ENCODE results near the gene EMID1.
"Not testable (repeated sequence)": the region's sequence is repeated elsewhere in the genome, so short reads cannot be mapped to it uniquely, and the experiment has no call there.

The EMID1 gene

DNA sequence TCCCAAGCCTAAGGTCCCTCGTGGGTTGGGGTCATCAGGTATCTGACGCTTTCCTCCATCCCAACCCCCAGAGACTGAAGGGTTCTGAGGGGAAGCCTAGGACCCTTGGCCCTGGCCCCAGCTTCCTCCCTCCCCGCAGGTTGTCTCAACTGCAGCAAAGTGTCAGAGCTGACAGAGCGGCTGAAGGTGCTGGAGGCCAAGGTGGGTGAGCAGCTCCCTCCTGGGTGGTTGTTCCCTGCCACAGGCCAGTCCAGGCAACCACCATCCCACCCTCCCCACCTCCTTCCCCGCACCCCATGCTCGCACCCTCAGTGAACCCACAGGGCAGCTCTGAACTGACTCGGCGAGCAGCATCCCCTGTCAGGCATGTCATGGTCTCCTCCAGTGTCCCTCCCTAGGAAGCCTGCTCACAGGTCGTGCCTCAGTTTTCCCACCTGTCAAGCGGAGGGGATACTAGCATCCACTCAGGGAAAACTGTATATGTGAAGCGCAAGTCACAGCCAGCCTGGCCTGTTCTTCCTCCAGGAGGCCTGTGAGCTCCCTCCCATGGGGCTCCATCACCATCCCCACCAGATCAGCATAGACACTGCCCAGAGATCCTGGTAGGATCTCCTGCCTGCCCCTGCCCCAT lies 20.8 kb downstream of the EMID1 start:
- Histone ChIP-seq H3K27me3 (ENCODE audit: control insufficient read depth, insufficient read depth, low read length) (no peaks in the 10 kb centered on the region), H3K27ac (ENCODE audit: low read length) (no peak overlapping the region), H3K9ac (ENCODE audit: low read length) (no peak overlapping the region), H3K4me3 (ENCODE audit: low read length) (no peak overlapping the region), H3K36me3 (ENCODE audit: control insufficient read depth, low read depth, low read length) (no peaks in the 10 kb centered on the region), H3K4me1 (ENCODE audit: control insufficient read depth, low read depth, low read length) (no peaks in the 10 kb centered on the region), H3K9me3 (ENCODE audit: control insufficient read depth, low read depth, low read length) (no peaks in the 10 kb centered on the region)

DNA sequence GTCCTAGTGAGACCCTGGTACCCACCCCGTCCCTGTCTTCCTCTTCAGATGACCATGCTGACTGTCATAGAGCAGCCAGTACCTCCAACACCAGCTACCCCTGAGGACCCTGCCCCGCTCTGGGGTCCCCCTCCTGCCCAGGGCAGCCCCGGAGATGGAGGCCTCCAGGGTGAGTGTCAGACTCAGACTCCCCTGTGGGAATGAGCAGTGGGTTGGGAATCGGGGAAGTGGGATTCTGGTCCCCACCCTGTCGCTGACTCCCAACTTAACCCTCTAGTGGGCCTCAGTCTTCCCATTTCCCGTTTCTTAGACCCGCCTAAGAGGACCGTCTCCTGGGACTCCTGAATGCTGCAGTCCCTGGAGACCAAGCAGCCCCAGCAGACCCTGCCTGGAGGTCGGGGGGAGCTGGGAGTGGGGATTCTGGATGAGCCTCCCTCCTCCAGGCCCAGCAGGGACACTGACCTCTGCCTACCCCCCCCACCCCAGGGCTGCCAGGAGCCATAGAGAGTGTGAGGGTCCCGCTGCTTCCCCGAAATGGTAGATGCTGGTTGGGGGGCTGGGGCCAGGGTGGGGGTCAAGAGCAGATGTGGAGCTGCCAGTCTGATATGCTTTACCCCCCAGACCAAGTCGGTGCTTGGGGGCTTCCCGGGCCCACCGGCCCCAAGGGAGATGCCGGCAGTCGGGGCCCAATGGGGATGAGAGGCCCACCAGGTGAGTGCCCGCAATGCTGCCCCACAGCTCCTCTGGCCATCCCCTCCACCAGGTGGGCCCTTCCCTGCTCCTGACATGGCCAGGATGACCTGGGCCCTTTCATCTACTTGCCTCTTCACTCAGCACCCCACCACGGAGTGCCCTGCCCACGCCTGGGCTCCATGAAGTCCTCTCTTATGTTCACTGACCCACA lies 25.5 kb downstream of the EMID1 start:
- H3K36me3 ChIP-seq (ENCODE audit: control insufficient read depth, low read depth, low read length), result no peaks in the 10 kb centered on the region
- no peak overlapping the region for H3K4me3 ChIP-seq (ENCODE audit: low read length)
- no peaks in the 10 kb centered on the region for H3K9me3 ChIP-seq (ENCODE audit: control insufficient read depth, low read depth, low read length)

DNA sequence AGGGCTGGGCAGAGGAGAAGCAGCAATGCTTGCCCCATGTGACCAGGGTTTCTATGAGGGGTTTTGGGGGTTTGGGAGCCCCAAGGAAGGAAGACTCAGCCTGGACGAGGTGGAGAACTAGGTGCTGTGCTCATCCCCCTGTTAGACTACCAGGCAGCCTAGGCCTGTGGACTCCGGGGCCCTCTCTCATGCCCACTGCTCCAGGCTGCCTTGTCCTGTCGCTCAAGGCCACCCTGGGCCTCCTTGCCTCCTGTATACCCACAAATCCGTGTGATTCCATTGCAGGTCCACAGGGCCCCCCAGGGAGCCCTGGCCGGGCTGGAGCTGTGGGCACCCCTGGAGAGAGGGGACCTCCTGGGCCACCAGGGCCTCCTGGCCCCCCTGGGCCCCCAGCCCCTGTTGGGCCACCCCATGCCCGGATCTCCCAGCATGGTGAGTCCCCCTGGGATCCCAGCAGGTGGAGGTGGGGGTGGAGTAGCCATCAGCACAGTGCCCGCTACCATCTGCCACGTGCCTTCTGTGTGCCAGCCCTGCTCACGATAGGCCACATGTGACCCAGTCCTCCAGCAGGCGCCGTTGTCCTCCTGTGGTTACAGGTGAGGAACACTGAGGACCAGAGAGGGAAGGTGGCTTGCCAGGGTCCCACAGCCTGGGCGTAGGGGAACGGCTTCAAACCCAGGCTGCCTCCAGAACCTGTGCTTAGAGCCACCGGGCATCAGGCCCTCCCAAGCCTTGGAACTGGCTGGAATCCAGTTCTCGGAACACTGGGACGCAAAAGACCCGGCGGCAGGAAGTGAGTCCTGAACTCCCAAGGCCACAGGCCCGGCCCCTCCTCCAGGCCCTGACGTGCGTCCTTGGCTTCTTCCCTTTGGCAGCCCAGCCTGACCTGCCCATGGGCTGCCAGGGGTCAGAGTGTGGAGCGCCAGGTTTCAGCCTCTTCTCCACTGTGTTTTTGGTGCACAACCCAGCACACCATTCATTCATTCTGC lies 26.6 kb downstream of the EMID1 start:
- no peaks in the 10 kb centered on the region for H3K27me3 ChIP-seq (ENCODE audit: control insufficient read depth, insufficient read depth, low read length)
- no peak overlapping the region for H3K4me3 ChIP-seq (ENCODE audit: low read length)
- no peak overlapping the region for H3K27ac ChIP-seq (ENCODE audit: low read length)
- no peaks in the 10 kb centered on the region for H3K9me3 ChIP-seq (ENCODE audit: control insufficient read depth, low read depth, low read length)
- H3K9ac ChIP-seq (ENCODE audit: low read length), result no peak overlapping the region
- no peaks in the 10 kb centered on the region for H3K36me3 ChIP-seq (ENCODE audit: control insufficient read depth, low read depth, low read length)
- no peaks in the 10 kb centered on the region for H3K4me1 ChIP-seq (ENCODE audit: control insufficient read depth, low read depth, low read length)

More for the DNA sequence above, 25.5 kb downstream of the EMID1 start:
- no peaks in the 10 kb centered on the region for H3K4me1 ChIP-seq (ENCODE audit: control insufficient read depth, low read depth, low read length)
- no peaks in the 10 kb centered on the region for H3K27me3 ChIP-seq (ENCODE audit: control insufficient read depth, insufficient read depth, low read length)
- no peak overlapping the region for H3K9ac ChIP-seq (ENCODE audit: low read length)
- no peak overlapping the region for H3K27ac ChIP-seq (ENCODE audit: low read length)

DNA sequence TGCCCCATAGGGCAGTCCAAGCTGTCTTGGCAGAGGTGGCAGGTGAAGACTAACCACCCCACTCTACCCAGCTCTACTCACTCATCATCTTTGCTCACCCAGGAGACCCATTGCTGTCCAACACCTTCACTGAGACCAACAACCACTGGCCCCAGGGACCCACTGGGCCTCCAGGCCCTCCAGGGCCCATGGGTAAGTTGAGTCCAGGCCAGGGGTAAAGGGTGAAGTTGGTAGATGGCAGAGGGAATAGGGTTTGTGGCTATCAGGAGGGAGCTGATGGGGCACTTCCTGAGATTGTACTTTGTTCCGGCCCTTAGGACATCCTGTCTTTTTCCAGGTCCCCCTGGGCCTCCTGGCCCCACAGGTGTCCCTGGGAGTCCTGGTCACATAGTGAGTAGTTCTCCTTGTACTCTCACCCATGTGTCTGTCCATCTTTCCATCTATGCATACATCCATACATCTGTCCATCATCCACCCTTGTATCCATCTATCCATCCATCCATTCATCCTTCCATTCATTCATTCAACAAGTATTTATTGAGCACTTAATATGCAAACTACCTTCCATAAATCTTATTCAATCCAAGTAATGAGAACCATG lies 27.7 kb downstream of the EMID1 start:
- no peaks in the 10 kb centered on the region for H3K27me3 ChIP-seq (ENCODE audit: control insufficient read depth, insufficient read depth, low read length)
- H3K4me3 ChIP-seq (ENCODE audit: low read length), result no peak overlapping the region
- H3K4me1 ChIP-seq (ENCODE audit: control insufficient read depth, low read depth, low read length), result no peaks in the 10 kb centered on the region
- no peaks in the 10 kb centered on the region for H3K36me3 ChIP-seq (ENCODE audit: control insufficient read depth, low read depth, low read length)
- H3K27ac ChIP-seq (ENCODE audit: low read length), result no peak overlapping the region
- no peaks in the 10 kb centered on the region for H3K9me3 ChIP-seq (ENCODE audit: control insufficient read depth, low read depth, low read length)
- no peak overlapping the region for H3K9ac ChIP-seq (ENCODE audit: low read length)

DNA sequence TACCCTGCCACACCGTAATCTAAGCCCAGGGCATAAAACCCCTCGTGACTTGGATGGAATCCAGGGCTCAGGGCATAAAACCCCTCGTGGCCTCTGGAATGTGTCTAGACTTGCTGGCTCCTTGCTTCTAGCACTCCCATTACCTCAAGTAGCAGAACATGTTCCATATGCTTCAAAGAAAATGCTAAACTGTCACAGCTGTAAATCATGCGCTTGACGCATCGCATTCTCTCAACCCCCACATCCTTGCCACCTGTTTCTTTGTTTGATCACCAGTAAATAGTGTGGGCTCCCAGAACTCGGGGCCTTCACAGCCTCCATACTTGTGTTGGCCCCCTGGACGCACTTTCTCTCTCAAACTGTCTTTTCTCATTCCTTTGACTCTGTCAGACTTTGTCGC lies 34.8 kb downstream of the EMID1 start:
- H3K4me1 ChIP-seq (ENCODE audit: control insufficient read depth, low read depth, low read length); H3K9ac ChIP-seq (ENCODE audit: low read length); H3K27me3 ChIP-seq (ENCODE audit: control insufficient read depth, insufficient read depth, low read length); H3K4me3 ChIP-seq (ENCODE audit: low read length); H3K27ac ChIP-seq (ENCODE audit: low read length); H3K36me3 ChIP-seq (ENCODE audit: control insufficient read depth, low read depth, low read length); H3K9me3 ChIP-seq (ENCODE audit: control insufficient read depth, low read depth, low read length): not testable (repeated sequence)

DNA sequence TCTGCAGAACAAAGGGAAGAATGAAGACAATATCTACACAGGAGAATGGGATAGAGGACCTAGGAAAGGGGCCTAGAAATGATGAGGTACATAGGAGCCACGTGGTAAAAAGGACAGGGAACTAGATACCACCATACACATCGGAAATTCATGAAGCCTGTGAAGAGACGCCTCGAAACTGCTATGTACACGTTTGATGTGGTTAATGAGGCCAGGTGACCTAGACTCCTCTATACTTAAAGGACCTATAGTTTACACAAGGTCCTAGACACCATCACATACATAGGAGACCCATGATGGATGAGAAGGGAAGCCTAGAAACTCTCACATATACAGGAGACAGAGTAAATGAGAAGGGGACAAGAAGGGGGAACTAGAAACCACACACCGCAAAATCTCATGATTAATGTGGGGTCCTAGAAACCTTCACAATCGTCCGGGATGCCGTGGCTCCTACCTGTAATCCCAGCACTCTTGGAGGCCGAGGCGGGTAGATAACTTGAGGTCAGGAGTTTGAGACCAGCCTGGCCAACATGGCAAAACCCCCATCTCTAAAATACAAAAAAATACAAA lies 38.3 kb downstream of the EMID1 start:
- Histone ChIP-seq H3K9me3 (ENCODE audit: control insufficient read depth, low read depth, low read length) (no peaks in the 10 kb centered on the region), H3K4me3 (ENCODE audit: low read length) (no peak overlapping the region), H3K27me3 (ENCODE audit: control insufficient read depth, insufficient read depth, low read length) (no peaks in the 10 kb centered on the region), H3K9ac (ENCODE audit: low read length) (no peak overlapping the region), H3K36me3 (ENCODE audit: control insufficient read depth, low read depth, low read length) (no peaks in the 10 kb centered on the region), H3K4me1 (ENCODE audit: control insufficient read depth, low read depth, low read length) (no peaks in the 10 kb centered on the region), H3K27ac (ENCODE audit: low read length) (no peak overlapping the region)

DNA sequence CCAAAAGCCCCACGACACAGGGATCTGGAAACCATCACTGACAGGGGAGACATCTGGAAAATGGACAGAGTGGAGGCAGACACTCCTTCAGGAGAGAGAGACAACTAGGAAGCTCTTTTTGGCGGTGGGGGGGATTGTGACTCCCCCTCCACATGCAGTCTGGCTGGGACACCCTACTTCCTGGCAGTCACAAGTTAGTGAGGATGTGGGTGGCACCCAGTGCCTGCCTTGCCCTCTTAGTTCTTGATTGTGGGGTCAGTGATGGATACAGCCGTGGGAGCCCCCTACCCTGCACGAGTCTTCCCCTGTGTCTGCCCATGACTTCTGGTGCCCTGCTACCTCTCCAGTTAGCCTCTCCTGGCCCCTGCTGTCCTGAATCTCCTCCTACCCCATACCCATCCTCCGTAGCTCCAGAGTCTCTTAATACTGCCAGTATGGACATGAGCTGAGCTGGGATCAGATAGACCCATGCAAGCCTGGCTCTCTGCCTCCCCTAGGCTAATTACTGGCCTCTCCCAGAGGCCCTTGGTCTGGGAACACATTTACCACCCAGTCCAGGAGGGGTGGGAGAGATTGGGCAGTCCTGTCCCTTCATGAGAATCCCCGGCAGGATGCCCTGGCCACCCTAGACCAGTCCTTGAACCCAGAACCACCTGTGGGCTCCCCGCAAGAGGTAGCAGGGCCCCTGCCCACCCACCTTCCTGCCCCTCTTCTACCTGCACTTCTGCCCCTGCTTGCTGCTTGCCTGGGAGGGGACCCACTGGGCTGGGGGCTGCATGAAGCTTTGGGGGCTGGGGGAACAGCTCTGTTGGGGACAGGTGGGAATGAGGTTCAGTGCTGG lies 39.3 kb downstream of the EMID1 start:
- H3K27ac ChIP-seq (ENCODE audit: low read length), result no peak overlapping the region

DNA sequence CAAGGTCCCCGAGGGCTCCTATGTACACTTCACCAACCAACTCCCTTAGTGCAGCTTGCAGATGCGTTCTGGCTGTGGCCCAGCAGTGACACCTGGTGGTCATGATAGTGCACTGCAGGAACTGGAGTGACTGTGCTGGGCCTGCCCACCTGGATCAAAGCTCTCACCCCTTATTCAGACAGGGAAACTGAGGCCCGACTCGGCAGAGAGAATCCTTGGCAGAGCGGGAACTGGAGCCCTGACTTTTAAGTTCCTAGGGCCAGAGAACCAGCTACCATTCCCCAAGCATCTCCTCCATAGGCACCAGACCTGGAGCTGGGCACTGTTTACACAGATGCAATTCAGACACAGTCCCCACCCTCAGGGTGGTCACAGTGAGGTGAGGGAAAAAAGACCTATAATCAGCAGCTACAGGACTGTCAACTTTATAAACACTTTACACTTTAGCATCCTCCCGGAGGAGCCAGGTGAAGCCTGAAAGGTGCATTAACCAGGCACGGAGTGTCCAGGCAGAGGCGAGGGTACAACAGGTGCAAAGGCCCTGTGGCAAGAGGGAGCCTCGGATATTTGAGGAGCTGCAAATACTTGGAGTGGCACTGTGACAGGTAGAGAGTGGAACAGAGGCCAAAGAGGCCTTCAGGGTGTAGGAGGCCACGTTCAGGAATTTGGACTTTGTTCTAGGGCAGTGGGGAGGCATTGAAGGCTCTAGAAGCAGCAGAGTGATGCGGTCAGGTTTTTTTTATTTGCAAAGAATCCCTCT lies 40.1 kb downstream of the EMID1 start:
- Histone ChIP-seq H3K27me3 (ENCODE audit: control insufficient read depth, insufficient read depth, low read length) (no peaks in the 10 kb centered on the region), H3K4me1 (ENCODE audit: control insufficient read depth, low read depth, low read length) (no peaks in the 10 kb centered on the region), H3K4me3 (ENCODE audit: low read length) (no peak overlapping the region), H3K9ac (ENCODE audit: low read length) (no peak overlapping the region), H3K27ac (ENCODE audit: low read length) (no peak overlapping the region), H3K36me3 (ENCODE audit: control insufficient read depth, low read depth, low read length) (no peaks in the 10 kb centered on the region), H3K9me3 (ENCODE audit: control insufficient read depth, low read depth, low read length) (no peaks in the 10 kb centered on the region)

More for the DNA sequence above, 39.3 kb downstream of the EMID1 start:
- Histone ChIP-seq H3K4me1 (ENCODE audit: control insufficient read depth, low read depth, low read length) (no peaks in the 10 kb centered on the region), H3K9ac (ENCODE audit: low read length) (no peak overlapping the region), H3K4me3 (ENCODE audit: low read length) (no peak overlapping the region), H3K9me3 (ENCODE audit: control insufficient read depth, low read depth, low read length) (no peaks in the 10 kb centered on the region), H3K27me3 (ENCODE audit: control insufficient read depth, insufficient read depth, low read length) (no peaks in the 10 kb centered on the region), H3K36me3 (ENCODE audit: control insufficient read depth, low read depth, low read length) (no peaks in the 10 kb centered on the region)

DNA sequence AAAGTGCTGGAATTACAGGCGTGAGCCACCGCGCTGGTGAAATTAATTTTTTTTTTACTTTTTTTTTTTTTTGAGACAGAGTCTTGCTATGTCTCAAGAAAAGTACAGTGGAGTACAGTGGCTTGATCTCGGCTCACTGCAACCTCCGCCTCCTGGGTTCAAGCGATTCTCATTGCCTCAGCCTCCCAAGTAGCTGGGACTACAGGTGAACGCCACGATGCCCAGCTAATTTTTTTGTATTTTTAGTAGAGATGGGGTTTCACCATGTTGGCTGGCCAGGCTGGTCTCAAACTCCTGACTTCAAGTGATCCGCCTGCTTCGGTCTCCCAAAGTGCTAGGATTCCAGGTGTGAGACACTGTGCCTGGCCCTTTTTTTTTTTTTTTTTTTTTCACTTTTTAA lies 42.2 kb downstream of the EMID1 start:
- not testable (repeated sequence) for H3K4me3 ChIP-seq (ENCODE audit: low read length); H3K9me3 ChIP-seq (ENCODE audit: control insufficient read depth, low read depth, low read length); H3K4me1 ChIP-seq (ENCODE audit: control insufficient read depth, low read depth, low read length); H3K27ac ChIP-seq (ENCODE audit: low read length); H3K36me3 ChIP-seq (ENCODE audit: control insufficient read depth, low read depth, low read length); H3K27me3 ChIP-seq (ENCODE audit: control insufficient read depth, insufficient read depth, low read length); H3K9ac ChIP-seq (ENCODE audit: low read length)

DNA sequence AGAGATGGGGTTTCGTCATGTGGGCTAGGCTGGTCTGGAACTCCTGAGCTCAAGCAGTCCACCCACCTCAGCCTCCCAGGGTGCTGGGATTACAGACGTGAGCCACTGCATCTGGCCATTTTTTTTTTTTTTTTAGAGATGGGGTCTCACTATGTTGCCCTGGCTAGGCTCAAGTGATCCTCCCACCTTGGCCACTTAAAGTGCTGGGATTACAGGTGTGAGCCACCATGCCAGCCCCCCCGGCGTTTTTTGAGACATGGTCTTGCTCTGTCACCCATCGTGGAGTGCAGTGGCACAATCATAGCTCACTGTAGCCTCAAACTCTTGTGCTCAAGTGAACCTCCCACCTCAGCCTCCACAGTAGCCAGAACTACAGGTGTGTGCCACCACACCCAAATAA lies 45.6 kb downstream of the EMID1 start:
- Histone ChIP-seq H3K9me3 (ENCODE audit: control insufficient read depth, low read depth, low read length) (no peaks in the 10 kb centered on the region), H3K4me3 (ENCODE audit: low read length) (no peak overlapping the region), H3K36me3 (ENCODE audit: control insufficient read depth, low read depth, low read length) (no peaks in the 10 kb centered on the region), H3K27ac (ENCODE audit: low read length) (no peak overlapping the region), H3K27me3 (ENCODE audit: control insufficient read depth, insufficient read depth, low read length) (no peaks in the 10 kb centered on the region), H3K4me1 (ENCODE audit: control insufficient read depth, low read depth, low read length) (no peaks in the 10 kb centered on the region), H3K9ac (ENCODE audit: low read length) (no peak overlapping the region)

Data from iPS-18a (cell line).